NCI-H226 (cell line): Measurements from ENCODE around the gene GALNT8.
"Not testable (repeated sequence)": the region's sequence is repeated elsewhere in the genome, so short reads cannot be mapped to it uniquely, and the experiment has no call there.

ENCODE experiments used
- DNase-seq: peaks from one replicate; pipeline ENCODE4 v3.0.0-alpha.2; 2015

The GALNT8 gene

DNA sequence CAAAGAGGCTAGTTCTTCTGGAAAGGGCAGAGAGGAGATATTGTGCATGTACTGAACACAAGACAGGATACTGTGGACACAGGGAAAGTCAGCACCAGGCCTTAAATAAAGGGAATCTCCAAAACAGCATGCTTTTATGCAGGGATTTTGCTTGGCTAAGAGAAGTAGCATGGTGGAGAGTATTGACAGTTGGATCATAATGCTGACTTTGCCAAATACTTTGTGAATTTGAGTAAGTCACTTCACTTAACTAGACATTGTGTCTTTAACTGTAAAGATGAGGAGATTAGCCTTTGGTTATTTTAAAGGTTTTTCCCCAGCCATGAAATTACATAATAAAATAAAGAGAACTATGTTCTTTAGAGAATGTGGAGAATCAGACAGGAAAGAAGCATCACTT lies 24.5 kb downstream of the GALNT8 start:
- no peak for DNase-seq

DNA sequence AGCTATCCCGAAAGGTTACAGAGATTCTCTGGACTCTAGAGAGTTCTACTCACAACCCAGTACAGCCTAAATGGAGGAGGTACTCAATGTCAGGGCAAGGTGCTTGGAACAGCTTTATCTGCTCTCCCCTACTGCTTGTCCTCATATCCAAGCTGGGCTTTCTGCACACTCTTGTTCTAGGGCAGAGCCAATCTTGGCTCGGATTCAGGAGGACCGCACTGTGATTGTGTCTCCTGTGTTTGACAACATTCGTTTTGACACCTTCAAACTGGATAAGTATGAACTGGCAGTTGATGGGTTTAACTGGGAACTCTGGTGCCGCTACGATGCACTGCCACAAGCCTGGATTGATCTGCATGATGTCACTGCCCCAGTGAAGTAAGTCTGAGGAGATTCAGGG lies 25.0 kb downstream of the GALNT8 start:
- DNase-seq, result no peak

- not testable (repeated sequence) for DNase-seq
Measured at GRCh38 chr12:4751654-4752053, 31.5 kb downstream of the GALNT8 start.

- no peak for DNase-seq
Measured at GRCh38 chr12:4762773-4763172, 42.6 kb downstream of the GALNT8 start.

DNA sequence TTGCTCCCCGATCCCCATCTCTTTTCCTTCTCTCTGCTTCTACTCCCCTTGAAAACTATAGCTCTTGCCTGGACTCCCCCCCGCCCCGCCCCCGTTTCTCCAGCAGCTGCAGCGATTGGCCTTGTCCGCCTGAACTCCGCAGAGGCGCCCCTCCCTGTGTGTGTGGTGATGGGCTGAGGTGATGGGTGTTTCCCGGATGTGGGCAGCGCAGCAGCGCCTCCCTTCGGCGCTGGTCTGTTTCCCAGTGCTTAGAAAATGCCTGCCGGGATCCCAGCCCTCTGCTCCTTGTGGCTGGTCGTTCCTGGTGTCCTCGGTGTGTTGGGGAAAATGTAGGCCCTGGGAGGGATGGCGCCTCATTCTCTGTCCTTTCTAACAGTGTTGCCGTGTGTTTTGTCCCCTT lies 43.3 kb downstream of the GALNT8 start:
- DNase-seq, result no peak

DNA sequence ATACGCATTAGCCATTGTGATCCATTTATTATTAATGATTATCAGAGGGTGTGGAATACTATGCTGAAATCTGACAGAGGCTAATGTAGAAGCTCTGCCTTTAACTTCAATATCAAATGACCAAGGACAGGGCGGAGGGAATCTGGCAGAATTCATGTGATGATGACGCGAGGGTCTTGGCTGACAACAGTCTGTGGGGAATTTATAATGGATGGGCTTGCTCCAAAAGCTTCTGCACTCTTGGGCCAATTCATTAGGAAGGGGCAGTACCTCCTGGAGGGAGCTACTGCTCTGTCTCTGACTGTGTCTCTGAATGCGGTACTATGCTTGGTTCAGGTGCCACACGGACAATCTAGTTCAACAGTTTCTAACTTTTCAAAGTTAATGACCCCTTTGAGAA lies 46.2 kb downstream of the GALNT8 start:
- no peak for DNase-seq

DNA sequence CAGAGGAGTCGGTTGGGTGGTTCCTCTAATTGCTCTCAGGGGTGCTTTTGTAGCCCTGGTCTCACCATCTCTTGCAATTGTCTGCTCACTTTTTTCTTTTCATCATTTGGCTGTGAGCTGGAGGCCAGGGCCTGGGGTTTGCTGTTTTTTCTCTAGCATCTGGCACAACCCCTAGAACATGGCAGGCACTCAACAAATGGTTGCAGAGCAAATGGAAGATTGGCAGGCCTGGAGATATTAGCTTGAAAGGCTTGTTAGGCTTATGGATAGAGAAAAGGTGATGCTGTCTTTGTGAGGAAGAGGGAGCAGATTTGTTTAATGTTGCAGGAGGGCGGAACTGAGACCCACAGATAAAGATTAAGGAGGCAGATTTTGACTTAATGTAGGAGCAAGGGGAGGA lies 47.0 kb downstream of the GALNT8 start:
- no peak for DNase-seq

DNA sequence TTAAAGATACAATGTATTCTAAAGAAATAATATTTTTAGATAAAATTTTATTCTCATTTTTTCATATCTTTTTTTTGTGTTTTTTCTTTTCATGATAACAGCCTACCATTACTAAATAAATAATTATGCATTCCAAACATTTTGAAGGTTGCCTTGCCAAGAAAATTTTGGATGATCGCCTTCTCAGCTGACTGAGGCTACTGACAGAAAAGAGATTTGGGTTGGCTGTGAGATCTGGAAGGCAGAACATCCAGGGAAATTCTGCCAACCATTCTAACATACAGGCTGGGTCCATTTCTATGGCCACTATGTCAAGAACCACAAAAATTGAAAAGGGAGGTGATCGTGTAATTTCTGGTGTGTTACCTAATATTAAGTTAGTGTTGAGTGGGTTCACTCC lies 48.1 kb downstream of the GALNT8 start:
- DNase-seq, result no peak

DNA sequence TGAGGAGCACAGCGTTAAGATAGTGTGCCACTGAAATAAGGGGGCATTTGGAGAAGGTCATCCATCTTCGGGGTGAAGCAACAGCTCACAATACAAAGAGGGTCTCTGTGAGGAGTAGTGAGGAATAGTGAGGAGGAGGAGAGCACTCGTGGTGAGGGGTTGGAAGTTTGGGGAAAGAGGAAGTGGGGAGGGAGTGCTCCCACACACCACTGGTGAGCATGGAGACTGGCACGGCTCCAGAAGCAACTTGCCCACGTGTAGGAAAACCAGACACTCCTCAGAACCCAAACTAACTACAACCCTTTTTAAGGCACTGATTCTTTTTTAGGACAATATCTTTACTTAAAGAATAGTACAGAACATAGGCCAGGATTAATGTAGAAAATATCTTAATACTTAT lies 48.9 kb downstream of the GALNT8 start:
- DNase-seq, result no peak

- DNase-seq, result no peak
Measured at GRCh38 chr12:4771172-4771959, 51.2 kb downstream of the GALNT8 start.

- DNase-seq, result peak; percentile 72
Measured at GRCh38 chr12:4771960-4772566, 51.9 kb downstream of the GALNT8 start.

DNA sequence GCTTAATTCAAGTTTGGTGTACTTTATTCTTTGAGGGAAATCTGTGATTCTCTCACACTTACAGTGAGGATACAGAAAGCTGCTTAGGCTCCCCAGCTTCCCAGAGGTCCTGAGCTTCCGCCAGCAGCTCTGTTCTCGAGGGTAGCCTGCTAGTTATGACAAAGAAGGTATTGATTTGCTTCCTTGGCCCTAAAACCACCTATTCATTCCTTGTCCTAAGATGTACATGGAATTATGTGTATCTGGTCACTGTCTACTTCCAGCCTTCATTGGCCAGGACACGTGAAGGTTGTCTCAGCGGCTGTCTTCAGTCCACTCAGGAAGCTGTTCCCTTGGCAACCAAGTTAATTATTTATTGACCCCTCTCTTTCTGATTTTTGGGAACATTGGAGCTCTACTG lies 55.7 kb downstream of the GALNT8 start:
- DNase-seq, result no peak

DNA sequence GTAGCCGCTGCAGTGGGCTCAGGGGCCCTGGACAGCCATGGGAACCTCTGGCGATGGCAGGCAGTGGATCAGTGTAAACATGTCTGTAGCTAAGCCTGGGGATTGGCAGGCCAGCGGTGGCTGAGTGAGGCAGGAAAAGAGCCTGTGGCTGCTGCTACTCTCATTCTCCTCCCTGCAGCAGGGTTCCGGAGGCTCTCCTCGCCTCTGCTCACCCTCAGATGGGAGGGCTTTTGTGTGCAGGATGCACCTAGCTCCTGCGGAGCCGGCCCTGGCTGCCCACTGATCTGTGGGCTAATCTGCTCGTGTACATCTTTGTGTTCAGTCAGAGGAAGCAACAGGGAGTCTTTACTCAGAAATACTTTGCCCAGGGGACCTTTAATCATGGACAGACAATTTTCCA lies 59.5 kb downstream of the GALNT8 start:
- no peak for DNase-seq

DNA sequence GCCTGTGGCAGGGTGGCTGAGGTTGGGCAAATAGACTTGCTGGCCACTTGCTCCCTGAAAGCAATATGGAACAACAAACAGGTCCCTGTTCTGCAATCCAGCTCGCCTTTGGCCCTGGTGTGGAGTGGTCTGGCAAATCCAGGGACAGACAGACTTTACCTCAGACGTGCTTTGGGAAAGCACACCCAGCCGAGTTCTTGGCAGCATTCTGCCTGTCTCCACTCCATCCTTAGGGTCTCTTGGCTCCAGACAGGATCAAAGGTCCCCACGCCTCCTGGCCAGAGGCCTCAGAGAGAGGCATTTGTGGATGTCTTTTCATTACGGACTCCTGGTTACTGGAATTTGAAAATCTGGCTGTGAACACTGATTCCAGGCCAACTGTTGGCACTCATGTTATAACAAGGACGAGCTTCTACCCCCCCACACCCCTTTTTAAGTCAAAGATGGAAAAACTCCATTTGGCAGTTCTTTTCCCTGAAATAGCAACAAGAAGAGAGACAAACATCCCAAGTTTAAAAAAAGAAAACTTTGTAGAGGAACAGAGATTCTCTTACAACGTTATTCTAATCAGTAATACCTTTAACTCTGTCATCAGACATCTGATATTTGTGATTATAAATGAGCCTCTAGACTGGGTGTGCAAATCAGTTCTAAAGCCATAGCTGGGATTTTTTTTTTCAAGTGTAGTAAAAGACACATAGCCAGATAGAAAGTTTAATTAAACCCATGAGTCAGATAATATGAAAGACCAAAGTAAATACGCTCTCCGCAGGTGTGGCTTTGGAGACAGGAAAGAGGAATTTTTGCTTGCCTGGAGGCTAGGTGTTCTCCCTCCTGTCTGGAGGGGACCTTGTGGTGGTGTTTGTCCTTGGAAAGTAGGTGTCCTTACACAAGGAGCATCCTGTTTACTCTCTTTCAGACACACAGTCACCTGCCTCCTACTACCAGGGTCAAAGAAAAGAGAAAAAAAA lies 60.7 kb downstream of the GALNT8 start:
- DNase-seq, result no peak

DNA sequence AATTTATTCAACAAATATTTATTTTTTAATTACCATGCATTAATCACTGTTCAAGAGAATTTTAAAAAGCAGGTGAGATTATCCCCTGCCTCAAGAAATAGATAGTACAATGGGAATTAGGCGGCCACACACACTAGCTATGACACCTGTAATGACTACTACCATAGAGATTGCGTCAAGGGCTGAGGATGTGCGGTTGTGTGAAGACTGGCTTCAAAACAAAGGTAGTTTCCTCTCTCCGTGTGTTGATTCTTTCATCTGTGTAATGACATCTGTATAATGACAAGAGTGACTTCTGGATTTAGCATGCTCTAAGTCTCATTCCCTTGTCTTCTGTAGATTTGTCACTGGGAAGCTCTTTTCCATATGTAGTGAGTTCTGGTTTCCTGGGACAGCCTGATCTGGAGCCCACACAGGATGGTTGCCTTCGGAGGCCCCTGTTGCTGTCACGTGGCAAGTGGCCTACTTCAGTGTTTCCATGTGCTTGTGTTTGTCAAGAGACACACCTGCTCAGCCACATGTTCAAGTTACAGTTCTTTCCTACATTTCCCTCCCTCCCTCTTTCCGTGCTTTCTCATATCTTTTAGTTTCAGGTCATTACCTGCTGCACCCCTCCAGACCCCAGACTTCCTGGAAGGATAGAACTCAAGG lies 64.3 kb downstream of the GALNT8 start:
- no peak for DNase-seq

GRCh38 chr12:4786795-4787194 lies 66.6 kb downstream of the GALNT8 start:
- DNase-seq, result no peak

GRCh38 chr12:4787965-4788364 lies 67.8 kb downstream of the GALNT8 start:
- no peak for DNase-seq

GRCh38 chr12:4789776-4790175 lies 69.6 kb downstream of the GALNT8 start:
- DNase-seq, result no peak

- no peak for DNase-seq
Measured at GRCh38 chr12:4791497-4791896, 71.3 kb downstream of the GALNT8 start.

DNA sequence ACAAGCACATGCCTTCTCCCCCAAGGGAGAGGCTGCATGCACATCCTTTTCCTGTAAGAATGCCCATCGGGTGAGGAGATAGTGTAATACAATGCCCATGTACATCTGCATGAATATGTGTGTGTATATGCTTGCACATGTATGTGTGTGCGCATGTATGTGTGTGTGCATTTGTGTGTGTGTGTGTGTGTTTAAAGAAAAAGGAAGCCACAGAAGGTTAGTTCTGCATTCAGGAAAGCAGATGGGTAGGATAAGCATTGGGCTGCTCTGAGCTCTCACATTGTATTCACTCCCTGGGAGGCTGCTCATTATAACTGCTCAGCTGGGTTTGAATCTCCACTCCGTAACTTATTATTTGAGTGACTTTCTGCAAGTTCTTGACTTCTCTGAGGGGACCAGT lies 74.3 kb downstream of the GALNT8 start:
- no peak for DNase-seq

DNA sequence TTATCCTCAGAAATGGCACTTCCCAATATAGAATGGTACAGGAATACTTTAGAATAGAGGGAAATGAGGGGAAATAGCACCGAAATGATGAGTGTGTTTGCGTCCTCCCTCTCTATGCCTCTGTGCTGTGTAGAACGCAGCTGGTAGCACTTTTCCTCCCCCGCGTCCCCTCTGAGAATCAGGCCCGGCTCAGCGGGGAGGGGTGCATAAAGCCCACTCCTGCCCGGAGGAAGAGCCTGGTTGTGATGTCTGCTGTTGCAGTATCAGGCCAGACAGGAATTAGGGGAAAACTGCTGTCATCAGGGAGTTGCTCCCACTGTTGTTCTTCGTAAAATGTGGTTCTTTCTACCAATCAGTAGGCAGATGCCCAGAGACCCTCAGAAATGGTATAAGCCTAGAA lies 76.0 kb downstream of the GALNT8 start:
- DNase-seq, result no peak

- no peak for DNase-seq
Measured at GRCh38 chr12:4796694-4797482, 76.7 kb downstream of the GALNT8 start.
